ENCODE data around the gene GRID1. TPM values are rescaled to one million over a fixed set of nuclear protein-coding genes. Genes with fewer than 3 reads are reported as not detected.

GRID1 gene
- total RNA-seq, 1 donor from 2014 or later = 1.4 TPM

DNA sequence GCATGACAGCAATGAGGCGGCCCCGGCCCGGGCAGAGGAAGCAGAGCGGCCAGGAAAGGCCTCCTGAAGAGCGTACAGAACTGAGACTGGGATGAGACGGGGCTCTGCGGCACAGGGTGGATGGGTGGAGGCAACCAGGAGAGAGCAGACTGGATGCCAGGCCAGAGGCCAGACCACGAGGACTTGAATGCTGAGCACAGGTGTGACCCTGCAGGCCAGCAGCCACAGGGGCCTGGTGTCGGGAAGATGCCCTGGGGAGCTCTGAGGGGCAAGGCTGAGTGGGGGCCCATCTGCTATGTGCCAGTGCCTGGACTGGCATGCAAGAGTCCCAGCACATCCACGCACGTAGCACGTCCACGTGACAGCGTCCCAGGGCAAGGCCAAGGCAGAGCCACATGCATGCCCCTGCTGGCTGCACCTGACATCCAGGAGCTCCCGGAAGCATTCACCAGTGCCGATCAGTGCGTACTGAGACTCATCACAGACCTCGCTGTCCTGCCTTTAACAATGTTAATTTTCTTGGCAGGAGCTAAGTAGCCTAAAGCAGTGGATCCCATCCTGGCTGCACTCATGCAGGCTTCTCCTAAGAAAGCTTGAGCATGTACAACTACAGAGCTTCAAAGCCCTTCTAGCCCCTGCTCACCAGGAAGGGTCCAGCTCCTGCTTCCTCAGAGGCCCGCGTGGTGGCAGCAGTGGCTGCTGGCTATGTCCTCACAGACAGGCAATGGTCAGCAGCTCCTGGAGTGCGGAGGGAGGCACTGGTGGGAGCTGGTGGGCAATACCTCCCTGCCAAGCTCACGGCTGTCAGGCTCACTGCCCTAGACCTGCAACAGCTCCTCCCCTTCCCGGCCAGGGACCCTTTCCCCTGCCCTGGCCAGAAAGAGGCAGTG, 18.0 kb downstream of the GRID1 start:
- no peak for DNase-seq (ENCODE audit: low spot score in 2 of 2)
- intact Hi-C loops (cut with DNase I) = no loop called here
- H3K36me3 ChIP-seq = no peaks in the 10 kb centered on the region

DNA sequence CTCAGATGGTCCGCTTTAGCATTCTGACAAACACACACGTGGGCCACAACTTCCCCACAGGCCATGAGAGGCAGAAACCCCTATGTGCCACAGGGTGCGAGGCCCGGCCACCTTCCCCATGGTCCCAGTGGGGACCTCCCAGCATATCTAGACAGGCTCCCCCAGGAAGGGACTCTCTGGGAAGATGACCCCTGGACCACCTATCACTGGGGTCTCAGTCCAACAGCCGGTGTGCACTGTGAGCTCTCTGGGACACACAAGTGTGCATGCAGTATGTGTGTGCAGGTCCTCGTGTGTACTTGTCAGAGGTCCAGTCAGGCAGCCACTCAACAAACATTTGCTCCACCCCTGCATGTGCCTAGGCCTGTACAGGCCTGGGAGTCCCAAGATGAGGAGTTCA, 18.7 kb downstream of the GRID1 start:
- Histone ChIP-seq H3K27ac (no peak overlapping the region), H3K36me3 (no peaks in the 10 kb centered on the region), H3K27me3 (no peaks in the 10 kb centered on the region), H3K4me3 (no peak overlapping the region), H3K9me3 (no peaks in the 10 kb centered on the region), H3K4me1 (no peaks in the 10 kb centered on the region)
- DNase-seq (ENCODE audit: low spot score in 2 of 2) = no peak
- TF ChIP-seq, protein P1, sequence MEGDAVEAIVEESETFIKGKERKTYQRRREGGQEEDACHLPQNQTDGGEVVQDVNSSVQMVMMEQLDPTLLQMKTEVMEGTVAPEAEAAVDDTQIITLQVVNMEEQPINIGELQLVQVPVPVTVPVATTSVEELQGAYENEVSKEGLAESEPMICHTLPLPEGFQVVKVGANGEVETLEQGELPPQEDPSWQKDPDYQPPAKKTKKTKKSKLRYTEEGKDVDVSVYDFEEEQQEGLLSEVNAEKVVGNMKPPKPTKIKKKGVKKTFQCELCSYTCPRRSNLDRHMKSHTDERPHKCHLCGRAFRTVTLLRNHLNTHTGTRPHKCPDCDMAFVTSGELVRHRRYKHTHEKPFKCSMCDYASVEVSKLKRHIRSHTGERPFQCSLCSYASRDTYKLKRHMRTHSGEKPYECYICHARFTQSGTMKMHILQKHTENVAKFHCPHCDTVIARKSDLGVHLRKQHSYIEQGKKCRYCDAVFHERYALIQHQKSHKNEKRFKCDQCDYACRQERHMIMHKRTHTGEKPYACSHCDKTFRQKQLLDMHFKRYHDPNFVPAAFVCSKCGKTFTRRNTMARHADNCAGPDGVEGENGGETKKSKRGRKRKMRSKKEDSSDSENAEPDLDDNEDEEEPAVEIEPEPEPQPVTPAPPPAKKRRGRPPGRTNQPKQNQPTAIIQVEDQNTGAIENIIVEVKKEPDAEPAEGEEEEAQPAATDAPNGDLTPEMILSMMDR (IDR thresholded peaks at IDR 0.05) = no peak
- intact Hi-C loops (cut with DNase I) = no loop called here

More for the DNA sequence above, 18.0 kb downstream of the GRID1 start:
- TF ChIP-seq, protein P1 (IDR thresholded peaks at IDR 0.05) = no peak
- Histone ChIP-seq H3K4me3 (no peak overlapping the region), H3K27me3 (no peaks in the 10 kb centered on the region), H3K4me1 (no peaks in the 10 kb centered on the region), H3K9me3 (no peaks in the 10 kb centered on the region), H3K27ac (no peak overlapping the region)

DNA sequence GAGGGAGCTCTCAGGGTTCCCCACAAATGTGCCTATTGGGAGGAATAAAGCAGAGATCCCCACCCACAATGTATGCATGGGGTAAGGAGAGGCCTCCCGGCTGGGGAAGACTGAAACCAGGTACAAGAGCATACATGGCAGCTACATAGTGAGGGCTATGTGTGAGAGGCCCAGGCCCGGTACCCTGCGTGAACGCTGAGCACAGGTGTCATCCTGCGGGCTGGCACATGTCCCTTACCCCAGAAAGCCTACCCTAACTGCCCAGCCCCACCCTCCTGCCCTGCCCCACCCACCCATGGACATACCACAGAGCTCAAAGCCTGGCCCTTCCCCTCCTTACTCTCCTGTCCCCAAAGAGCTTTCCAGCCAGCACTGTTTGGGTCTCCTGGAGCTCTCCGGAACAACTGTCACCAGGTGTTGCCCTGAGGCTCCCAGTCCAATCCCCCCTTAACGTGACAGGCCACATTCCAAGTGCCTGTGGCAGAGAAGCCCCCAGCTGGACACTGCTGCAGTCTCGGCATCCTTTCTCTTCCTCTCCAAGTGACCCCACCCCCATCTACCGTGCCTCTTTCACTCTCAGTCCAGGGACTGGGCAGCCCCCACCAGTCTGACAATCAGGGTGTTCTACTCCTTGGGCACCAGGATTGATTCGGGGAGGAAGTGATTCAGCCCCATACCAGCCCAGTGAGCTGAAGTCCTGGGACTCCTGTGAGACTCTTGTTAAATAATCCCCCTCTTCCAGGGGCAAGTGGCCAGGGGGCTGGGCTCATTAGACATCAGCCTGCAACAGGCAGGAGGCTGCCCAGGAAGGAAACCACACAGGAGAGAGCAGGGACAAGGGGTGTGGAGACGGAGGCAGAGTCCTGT, 19.6 kb downstream of the GRID1 start:
- Histone ChIP-seq H3K27ac (no peak overlapping the region), H3K4me1 (no peaks in the 10 kb centered on the region), H3K4me3 (no peak overlapping the region), H3K27me3 (no peaks in the 10 kb centered on the region), H3K9me3 (no peaks in the 10 kb centered on the region), H3K36me3 (no peaks in the 10 kb centered on the region)
- TF ChIP-seq, protein P1 (IDR thresholded peaks at IDR 0.05) = no peak
- intact Hi-C loops (cut with DNase I) = no loop called here
- no peak for DNase-seq (ENCODE audit: low spot score in 2 of 2)

DNA sequence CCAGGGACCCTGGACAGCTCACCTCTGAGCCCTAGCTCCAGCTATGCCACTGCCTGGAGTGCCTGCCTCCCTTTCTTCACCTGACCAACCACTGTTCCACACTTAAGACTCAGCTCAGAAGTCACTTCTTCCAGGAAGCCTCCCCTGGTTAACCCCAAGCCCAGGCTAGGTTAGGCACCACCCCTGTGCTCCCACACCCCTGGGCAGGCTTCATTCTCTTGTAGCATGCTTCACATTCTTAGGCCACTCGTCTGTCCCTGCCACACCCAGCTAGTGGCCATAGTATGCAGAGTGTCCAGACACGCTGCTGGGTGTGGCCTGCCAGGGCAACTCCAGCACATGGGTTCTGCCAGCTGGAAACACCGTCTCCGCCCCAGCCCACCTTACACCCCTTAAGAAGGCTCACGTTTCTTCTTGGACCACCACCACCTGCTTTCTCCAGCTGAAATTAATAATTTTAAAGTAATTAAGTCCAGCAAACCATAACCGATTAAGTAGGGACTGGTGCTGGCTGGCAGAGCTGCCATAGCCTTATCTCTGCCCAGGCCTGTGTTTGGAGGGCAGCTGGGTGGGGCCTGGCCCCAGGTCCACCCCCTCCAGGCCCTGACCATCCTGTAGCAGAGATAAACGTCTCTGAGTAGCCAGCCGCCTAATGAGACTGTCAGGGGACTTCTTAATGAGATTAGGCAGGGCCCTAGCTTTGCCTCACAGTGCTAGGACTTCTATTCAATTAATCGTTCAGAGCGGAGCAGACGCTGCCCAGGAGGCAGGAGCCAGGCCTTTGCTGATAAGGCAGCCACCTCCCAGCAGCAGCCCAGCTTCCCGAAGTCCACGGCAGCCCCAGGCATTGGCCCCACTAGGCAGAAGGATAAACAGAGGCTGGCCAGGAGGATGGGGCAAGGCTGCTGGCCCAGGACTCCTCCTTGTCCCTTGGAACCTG, 20.5 kb downstream of the GRID1 start:
- no peaks in the 10 kb centered on the region for H3K4me1 ChIP-seq
- H3K36me3 ChIP-seq = no peaks in the 10 kb centered on the region
- intact Hi-C loops (cut with DNase I) = no loop called here
- H3K9me3 ChIP-seq = no peaks in the 10 kb centered on the region
- H3K27ac ChIP-seq = no peak overlapping the region
- TF ChIP-seq, protein P1 (IDR thresholded peaks at IDR 0.05) = no peak
- no peak overlapping the region for H3K4me3 ChIP-seq
- H3K27me3 ChIP-seq = no peaks in the 10 kb centered on the region
- DNase-seq (ENCODE audit: low spot score in 2 of 2) = no peak

DNA sequence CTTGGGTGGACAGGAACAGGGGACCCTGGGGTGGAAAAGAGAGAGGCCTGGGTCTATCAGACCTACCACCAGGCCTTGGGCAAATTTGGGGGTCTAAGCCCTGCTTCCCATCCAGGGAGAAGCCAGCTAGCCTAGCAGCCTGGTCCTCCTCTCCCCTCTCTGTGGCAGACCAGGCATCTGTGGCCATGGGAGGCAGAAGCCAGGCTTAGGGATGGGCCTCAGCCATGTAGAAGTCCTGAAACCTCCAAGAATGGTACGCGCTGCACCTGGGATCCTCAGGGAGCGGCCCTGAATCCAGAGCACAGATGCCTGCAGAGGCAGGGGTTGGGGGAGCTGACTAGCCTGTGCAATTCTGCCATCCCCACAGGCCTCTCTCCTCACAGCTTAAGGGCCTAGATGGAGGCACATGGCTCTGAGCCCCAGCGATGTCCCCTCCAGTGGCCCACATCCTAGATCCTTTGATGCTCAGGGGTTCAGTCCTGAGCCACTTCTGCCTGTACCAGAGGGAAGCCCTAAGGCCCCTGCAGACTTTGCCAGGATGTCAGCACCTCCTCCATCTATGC, 21.2 kb downstream of the GRID1 start:
- Histone ChIP-seq H3K36me3 (no peaks in the 10 kb centered on the region), H3K9me3 (no peaks in the 10 kb centered on the region), H3K27me3 (no peaks in the 10 kb centered on the region), H3K27ac (no peak overlapping the region), H3K4me3 (no peak overlapping the region), H3K4me1 (no peaks in the 10 kb centered on the region)
- TF ChIP-seq, protein P1 (IDR thresholded peaks at IDR 0.05) = no peak
- intact Hi-C loops (cut with DNase I) = no loop called here
- DNase-seq (ENCODE audit: low spot score in 2 of 2) = no peak
